HepG2 (cell line): ENCODE data around the gene PUS1.

Experiments used
- BHLHE40 ChIP-seq: IDR thresholded peaks from 2 replicates; pipeline ENCODE4 v1.6.1; 2011; ENCODE audit warnings: low read length, improper control_type of control experiment
- CHD2 ChIP-seq: IDR thresholded peaks from 2 replicates; pipeline ENCODE4 v1.6.1; 2011; ENCODE audit warnings: low read depth, low read length, improper control_type of control experiment
- DNMT1 ChIP-seq: sonication (generic); formaldehyde crosslinking; IDR thresholded peaks from 2 replicates; pipeline ENCODE4 v1.5.1; 2020; ENCODE audit warnings: mild to moderate bottlenecking, missing genetic modification reagents
- NR2C2 ChIP-seq: sonication (generic); formaldehyde crosslinking; IDR thresholded peaks from 2 replicates; pipeline ENCODE4 v1.4.0; 2020; ENCODE audit warnings: missing genetic modification reagents, mild to moderate bottlenecking, moderate library complexity, borderline replicate concordance
- PRPF4 ChIP-seq: fragments of 200-400 bp; formaldehyde crosslinking; IDR thresholded peaks from 2 replicates; pipeline ENCODE4 v1.6.1; 2016; ENCODE audit warnings: low read length, low read depth; ENCODE audit not compliant: poor library complexity, severe bottlenecking
- RFX5 ChIP-seq: IDR thresholded peaks from 2 replicates; pipeline ENCODE4 v1.6.1; 2011; ENCODE audit warnings: low read depth, low read length, improper control_type of control experiment
- SETDB1 ChIP-seq: sonication (generic); formaldehyde crosslinking; IDR thresholded peaks from 2 replicates; pipeline ENCODE4 v1.5.1; 2020; ENCODE audit warnings: missing genetic modification reagents, mild to moderate bottlenecking, borderline replicate concordance
- ZFP41 ChIP-seq: sonication (generic); formaldehyde crosslinking; IDR thresholded peaks from 2 replicates; pipeline ENCODE4 v1.4.0; 2020; ENCODE audit warnings: mild to moderate bottlenecking, missing genetic modification reagents, borderline replicate concordance
- TF ChIP-seq, protein P1 (sequence below): sonication (generic); formaldehyde crosslinking; IDR thresholded peaks from 2 replicates; pipeline ENCODE4 v1.5.0; 2020; ENCODE audit warnings: mild to moderate bottlenecking, missing genetic modification reagents, moderate library complexity
- TF ChIP-seq, protein P2 (sequence below): sonication (generic); formaldehyde crosslinking; IDR thresholded peaks from 2 replicates; pipeline ENCODE4 v1.8.1; 2022; ENCODE audit warnings: low read depth, mild to moderate bottlenecking, missing genetic modification reagents
- TF ChIP-seq, protein P3 (sequence below): sonication (generic); formaldehyde crosslinking; IDR thresholded peaks from 2 replicates; pipeline ENCODE4 v1.5.1; 2020; ENCODE audit warnings: mild to moderate bottlenecking, missing genetic modification reagents, borderline replicate concordance

DNA sequence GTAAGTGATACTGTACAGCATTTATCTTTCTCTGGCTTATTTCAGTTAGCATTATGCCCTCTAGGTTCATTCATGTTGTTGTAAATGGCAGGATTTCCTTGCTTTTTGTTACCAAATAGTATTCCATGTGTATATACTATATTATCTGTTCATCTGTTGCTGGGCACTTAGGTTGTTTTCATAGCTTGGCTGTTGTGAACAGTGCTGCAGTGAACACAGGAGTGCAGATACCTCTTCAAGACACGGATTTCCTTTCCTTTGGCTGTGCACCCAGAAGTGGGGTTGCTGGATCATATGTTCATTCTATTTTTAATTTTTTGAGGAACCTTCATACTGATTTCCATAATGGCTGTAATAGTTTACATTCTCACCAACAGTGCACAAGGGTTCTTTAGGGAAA is 42.1 kb downstream of the PUS1 start:
- TF ChIP-seq DNMT1, result no peak
- no peak for TF ChIP-seq BHLHE40
- no peak for TF ChIP-seq RFX5
- TF ChIP-seq, protein P1, sequence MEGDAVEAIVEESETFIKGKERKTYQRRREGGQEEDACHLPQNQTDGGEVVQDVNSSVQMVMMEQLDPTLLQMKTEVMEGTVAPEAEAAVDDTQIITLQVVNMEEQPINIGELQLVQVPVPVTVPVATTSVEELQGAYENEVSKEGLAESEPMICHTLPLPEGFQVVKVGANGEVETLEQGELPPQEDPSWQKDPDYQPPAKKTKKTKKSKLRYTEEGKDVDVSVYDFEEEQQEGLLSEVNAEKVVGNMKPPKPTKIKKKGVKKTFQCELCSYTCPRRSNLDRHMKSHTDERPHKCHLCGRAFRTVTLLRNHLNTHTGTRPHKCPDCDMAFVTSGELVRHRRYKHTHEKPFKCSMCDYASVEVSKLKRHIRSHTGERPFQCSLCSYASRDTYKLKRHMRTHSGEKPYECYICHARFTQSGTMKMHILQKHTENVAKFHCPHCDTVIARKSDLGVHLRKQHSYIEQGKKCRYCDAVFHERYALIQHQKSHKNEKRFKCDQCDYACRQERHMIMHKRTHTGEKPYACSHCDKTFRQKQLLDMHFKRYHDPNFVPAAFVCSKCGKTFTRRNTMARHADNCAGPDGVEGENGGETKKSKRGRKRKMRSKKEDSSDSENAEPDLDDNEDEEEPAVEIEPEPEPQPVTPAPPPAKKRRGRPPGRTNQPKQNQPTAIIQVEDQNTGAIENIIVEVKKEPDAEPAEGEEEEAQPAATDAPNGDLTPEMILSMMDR (CRISPR knock-in tag), result no peak
- TF ChIP-seq CHD2, result no peak
- TF ChIP-seq ZFP41, result no peak
- TF ChIP-seq SETDB1 (CRISPR knock-in tag), result no peak
- TF ChIP-seq, protein P2, sequence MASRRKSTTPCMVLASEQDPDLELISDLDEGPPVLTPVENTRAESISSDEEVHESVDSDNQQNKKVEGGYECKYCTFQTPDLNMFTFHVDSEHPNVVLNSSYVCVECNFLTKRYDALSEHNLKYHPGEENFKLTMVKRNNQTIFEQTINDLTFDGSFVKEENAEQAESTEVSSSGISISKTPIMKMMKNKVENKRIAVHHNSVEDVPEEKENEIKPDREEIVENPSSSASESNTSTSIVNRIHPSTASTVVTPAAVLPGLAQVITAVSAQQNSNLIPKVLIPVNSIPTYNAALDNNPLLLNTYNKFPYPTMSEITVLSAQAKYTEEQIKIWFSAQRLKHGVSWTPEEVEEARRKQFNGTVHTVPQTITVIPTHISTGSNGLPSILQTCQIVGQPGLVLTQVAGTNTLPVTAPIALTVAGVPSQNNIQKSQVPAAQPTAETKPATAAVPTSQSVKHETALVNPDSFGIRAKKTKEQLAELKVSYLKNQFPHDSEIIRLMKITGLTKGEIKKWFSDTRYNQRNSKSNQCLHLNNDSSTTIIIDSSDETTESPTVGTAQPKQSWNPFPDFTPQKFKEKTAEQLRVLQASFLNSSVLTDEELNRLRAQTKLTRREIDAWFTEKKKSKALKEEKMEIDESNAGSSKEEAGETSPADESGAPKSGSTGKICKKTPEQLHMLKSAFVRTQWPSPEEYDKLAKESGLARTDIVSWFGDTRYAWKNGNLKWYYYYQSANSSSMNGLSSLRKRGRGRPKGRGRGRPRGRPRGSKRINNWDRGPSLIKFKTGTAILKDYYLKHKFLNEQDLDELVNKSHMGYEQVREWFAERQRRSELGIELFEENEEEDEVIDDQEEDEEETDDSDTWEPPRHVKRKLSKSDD (CRISPR knock-in tag), result no peak
- no peak for TF ChIP-seq PRPF4
- no peak for TF ChIP-seq NR2C2 (CRISPR knock-in tag)
- TF ChIP-seq, protein P3, sequence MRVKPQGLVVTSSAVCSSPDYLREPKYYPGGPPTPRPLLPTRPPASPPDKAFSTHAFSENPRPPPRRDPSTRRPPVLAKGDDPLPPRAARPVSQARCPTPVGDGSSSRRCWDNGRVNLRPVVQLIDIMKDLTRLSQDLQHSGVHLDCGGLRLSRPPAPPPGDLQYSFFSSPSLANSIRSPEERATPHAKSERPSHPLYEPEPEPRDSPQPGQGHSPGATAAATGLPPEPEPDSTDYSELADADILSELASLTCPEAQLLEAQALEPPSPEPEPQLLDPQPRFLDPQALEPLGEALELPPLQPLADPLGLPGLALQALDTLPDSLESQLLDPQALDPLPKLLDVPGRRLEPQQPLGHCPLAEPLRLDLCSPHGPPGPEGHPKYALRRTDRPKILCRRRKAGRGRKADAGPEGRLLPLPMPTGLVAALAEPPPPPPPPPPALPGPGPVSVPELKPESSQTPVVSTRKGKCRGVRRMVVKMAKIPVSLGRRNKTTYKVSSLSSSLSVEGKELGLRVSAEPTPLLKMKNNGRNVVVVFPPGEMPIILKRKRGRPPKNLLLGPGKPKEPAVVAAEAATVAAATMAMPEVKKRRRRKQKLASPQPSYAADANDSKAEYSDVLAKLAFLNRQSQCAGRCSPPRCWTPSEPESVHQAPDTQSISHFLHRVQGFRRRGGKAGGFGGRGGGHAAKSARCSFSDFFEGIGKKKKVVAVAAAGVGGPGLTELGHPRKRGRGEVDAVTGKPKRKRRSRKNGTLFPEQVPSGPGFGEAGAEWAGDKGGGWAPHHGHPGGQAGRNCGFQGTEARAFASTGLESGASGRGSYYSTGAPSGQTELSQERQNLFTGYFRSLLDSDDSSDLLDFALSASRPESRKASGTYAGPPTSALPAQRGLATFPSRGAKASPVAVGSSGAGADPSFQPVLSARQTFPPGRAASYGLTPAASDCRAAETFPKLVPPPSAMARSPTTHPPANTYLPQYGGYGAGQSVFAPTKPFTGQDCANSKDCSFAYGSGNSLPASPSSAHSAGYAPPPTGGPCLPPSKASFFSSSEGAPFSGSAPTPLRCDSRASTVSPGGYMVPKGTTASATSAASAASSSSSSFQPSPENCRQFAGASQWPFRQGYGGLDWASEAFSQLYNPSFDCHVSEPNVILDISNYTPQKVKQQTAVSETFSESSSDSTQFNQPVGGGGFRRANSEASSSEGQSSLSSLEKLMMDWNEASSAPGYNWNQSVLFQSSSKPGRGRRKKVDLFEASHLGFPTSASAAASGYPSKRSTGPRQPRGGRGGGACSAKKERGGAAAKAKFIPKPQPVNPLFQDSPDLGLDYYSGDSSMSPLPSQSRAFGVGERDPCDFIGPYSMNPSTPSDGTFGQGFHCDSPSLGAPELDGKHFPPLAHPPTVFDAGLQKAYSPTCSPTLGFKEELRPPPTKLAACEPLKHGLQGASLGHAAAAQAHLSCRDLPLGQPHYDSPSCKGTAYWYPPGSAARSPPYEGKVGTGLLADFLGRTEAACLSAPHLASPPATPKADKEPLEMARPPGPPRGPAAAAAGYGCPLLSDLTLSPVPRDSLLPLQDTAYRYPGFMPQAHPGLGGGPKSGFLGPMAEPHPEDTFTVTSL, result no peak
